ENCODE measurements around the gene DHDH.
A peak's percentile ranks its signal among the peaks of the same experiment; 100 is the strongest.

Gene DHDH

DNA sequence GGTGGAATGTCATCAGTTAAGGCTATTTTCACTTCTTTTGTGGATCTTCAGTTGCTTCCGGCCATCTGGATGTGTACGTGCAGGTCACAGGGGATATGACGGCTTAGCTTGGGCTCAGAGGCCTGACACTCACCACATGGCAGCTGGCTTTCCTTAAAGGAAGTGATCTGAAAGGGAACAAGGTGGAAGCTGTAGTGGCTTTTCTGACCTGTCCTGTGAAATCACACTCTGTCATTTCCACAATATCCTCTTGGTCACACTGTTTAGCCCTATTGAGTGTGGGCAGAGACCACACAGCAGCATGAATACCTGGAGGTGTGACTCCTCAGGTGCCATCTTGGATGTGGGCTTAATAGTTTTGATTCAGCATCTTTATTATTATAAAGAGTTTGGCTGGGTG lies 16.7 kb downstream of the DHDH start:
- DNase-seq (ENCODE audit: low read depth in 2 of 2), result no peak

DNA sequence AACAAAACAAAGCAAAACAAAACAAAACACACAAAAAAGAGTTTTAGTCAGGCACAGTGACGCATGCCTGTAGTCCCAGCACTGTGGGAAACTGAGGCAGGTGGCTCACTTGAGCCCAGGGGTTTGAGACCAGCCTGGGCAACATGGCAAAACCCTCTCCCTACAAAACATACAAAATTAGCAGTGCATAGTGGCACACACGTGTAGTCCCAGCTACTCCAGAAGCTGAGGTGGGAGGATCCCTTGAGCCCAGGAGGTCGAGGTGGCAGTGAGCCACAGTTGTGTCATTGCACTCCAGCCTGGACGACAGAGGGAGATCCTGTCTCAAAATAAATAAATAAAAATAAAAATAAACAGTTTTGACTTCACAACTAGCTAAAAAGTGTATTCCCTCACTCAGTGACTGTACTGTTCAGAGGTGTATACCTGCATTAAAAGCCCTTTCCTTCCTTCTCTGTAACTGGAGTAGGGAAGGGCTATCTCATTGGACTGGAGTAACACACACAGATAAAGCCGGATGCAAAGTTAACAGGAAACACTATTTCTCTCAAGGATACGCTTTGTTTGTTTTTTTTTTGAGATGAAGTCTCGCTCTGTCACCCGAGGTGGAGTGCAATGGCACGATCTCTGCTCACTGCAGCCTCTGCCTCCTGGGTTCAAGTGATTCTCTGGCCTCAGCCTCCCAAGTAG lies 17.5 kb downstream of the DHDH start:
- no peak for DNase-seq (ENCODE audit: low read depth in 2 of 2)

GRCh38 chr19:48953141-48953540 lies 19.6 kb downstream of the DHDH start:
- DNase-seq (ENCODE audit: low read depth in 2 of 2), result no peak

DNA sequence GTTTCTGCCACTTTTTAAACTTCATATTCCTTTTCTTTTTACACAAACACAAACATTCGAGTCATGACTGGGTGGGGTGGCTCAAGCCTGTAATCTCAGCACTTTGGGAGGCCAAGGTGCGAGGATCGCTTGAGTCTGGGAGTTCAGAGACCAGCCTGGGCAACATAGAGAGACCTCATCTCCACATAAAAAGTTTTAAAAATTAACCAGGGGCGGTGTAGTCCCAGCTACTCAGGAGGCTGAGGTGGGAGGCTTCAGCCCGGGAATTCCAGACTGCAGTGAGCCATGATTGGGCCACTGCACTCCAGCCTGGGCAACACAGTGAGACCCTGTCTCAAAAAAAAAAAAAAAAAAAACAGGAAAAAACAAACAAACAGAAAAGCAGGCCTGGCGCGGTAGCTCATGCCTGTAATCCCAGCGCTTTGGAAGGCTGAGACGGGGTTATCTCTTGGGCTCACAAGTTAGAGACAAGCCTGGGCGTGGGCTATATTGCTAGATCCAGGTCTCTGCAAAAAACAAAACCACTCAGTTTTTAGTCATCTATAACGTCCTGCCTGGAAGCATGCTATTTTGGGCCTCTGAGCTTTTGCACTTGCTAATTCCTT lies 20.6 kb downstream of the DHDH start:
- no peak for DNase-seq (ENCODE audit: low read depth in 2 of 2)

DNA sequence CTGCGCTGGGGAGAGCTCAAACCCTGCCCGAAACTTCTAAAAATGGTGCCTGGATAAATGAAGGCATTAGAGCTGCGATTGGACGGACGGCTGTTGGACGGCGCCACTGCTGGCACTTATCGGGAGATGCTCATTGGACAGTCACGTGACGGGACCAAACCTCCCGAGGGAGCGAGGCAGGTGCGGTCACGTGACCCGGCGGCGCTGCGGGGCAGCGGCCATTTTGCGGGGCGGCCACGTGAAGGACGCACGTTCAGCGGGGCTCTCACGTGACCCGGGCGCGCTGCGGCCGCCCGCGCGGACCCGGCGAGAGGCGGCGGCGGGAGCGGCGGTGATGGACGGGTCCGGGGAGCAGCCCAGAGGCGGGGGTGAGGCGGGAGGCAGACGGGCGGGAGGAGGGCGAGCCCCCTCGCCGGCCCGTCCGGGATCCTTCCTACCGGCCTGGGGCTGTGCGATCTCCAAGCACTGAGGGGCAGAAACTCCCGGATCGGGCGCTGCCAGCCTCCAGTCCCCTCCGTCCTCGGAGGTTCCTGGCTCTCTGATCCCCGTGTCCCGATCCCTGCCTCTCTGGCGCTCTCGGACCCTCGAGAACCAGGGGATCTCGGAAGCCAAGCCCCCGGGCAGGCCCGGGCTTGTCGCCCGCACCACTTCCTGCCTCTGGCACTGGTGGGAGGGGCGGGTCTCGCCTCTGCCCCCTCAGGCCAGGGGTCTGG lies 21.3 kb downstream of the DHDH start, which contains the start of gene BAX:
Gene BAX, plus strand, starts transcription at position 281 of the 713 bp plus-strand sequence. Its CDS starts 54 bp downstream, at position 335.
- peak; percentile 89 to 97 for DNase-seq (ENCODE audit: low read depth in 2 of 2)

DNA sequence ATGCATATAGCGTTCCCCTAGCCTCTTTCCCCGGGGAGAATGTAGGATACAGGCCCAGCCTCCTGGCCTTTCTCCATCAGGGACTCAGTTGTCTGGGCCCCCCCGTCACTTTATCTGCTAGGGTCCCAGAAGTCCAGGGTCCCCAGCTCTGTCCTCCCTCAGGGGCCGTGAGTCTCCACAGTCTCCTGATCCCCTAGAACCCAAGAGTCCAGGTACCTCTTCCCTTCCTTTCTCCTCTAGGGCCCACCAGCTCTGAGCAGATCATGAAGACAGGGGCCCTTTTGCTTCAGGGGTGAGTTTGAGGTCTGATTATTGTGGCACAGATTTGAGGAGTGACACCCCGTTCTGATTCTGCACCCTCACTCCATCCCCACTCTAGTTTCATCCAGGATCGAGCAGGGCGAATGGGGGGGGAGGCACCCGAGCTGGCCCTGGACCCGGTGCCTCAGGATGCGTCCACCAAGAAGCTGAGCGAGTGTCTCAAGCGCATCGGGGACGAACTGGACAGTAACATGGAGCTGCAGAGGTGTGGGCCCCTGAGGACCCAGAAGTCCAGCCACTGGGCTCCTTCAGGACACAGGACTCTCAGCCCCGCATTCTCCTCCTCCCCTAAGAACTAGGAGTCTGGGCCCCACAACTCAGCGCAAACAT lies 21.9 kb downstream of the DHDH start:
- no peak for DNase-seq (ENCODE audit: low read depth in 2 of 2)

DNA sequence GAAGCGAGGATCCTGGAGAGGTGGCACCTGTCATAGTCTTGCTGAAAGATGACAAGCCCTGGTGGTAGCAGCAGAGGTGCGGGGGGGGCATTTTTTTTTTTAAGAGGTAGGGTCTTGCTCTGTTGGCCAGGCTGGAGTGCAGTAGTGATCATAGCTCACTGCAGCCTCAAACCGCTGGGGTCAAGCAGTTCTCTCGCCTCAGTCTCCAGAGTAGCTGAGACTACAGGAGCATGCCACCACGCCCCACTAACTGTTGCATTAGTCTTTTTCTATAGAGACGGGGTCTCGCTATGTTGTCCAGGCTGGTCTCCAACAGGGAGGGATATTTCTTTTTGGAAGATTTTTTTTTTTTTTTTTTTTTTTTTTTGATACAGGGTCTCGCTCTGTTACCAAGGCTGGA lies 24.5 kb downstream of the DHDH start:
- DNase-seq (ENCODE audit: low read depth in 2 of 2), result no peak

GRCh38 chr19:48959341-48960239 lies 26.1 kb downstream of the DHDH start:
- no peak for DNase-seq (ENCODE audit: low read depth in 2 of 2)

- no peak for DNase-seq (ENCODE audit: low read depth in 2 of 2)
Observed at GRCh38 chr19:48961051-48961649, 27.7 kb downstream of the DHDH start.

- DNase-seq (ENCODE audit: low read depth in 2 of 2), result no peak
Observed at GRCh38 chr19:48961673-48962028, 28.2 kb downstream of the DHDH start.

DNA sequence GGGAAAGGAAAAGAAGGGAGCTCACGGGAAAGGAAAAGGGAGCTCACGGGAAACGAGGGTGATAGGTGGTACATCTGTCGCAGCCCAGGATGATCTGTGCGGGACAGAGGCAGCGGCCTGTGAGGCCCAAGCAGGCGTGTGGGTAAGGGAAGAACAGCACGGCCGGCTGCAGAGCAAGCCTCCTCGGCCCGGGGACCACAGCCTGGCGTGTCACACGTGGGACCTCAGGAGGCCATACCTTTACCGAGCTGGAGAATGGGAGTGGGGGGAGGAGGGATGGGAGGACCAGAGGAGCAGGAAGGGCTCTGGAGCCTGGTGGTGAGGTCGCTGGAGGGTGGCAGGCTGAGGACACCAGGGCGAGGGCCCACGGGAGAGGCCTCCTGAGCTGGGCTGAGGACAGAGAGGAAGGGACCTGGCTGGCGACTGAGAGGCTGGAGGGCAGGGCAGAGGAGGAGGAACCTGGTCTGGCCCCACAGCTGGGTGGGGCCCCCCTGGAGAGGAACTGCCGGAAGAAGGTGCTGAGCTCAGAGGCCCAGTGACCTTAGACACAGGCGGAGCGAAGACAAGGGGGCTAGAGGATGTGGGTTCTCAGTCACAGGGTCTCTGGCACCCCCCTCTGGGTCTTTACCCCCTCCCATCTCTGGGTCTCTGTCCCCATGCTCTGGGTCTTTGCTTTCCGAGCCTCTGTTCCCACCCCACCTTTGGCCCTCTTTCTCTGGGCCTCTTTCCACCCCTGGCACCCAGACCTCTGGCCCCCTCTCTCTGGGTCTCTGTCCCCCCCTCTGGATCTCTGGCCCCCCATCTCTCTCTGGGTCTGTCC lies 28.7 kb downstream of the DHDH start:
- DNase-seq (ENCODE audit: low read depth in 2 of 2), result no peak

GRCh38 chr19:48962849-48963165 lies 29.3 kb downstream of the DHDH start:
- DNase-seq (ENCODE audit: low read depth in 2 of 2), result no peak

DNA sequence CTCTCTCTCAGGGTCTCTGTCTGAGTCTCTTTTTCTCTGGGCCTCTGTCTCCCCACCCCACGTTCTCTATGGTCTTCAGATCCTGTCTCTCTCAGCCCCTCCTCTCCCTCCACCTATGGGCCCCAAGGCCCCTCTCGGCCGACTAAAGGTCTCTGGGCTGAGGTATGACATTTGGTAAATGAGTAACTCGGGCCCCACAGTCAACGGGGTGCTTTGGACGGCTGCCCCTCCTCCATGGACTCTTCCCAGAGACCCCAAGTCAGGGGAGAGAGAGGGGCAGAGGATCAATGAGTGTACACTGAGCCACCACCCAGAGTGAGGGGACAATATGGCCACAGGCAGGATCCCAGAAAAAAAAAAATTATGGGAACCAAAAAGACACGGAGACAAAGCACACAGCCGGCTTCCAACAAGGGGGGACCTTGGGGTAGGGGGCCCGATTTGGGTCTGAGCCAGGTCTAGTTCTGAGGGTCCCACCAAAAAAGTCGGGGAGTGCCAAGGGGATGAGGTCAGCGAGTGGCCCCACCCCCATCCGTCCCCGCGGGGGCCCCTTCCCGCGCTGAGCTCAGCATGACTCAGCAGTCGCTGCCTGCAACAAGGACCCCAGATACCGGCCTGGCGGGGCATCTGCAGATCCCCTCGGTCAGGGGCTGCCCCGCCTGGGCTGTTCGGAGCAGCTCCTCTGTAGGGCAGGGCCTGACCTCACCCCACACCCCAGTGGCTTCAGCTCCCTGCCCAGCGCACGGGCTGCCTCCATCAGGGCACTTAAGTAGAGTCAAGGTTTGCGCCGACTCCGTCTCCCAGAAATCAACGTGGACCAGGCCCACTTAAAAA lies 30.1 kb downstream of the DHDH start:
- DNase-seq (ENCODE audit: low read depth in 2 of 2), result peak; percentile 51 to 59

- DNase-seq (ENCODE audit: low read depth in 2 of 2), result no peak
Observed at GRCh38 chr19:48964205-48965039, 30.9 kb downstream of the DHDH start.

DNA sequence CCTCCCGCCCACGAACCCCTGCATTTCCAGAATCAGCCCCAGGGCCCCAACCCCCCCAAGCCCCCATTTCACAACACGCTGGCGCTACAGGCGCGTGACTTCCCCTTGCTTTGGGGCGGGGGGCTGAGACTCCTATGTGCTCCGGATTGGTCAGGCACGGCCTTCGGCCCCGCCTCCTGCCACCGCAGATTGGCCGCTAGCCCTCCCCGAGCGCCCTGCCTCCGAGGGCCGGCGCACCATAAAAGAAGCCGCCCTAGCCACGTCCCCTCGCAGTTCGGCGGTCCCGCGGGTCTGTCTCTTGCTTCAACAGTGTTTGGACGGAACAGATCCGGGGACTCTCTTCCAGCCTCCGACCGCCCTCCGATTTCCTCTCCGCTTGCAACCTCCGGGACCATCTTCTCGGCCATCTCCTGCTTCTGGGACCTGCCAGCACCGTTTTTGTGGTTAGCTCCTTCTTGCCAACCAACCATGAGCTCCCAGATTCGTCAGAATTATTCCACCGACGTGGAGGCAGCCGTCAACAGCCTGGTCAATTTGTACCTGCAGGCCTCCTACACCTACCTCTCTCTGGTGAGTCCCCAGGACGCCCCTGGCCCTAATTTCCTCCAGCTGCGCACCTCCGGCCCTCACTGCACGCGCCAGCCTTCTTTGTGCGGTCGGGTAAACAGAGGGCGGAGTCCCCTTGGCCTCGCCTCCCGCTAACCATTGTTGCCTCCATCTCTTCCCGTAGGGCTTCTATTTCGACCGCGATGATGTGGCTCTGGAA lies 31.7 kb downstream of the DHDH start, which contains the start of gene FTL:
Gene FTL, plus strand, starts transcription at position 270 of the 766 bp plus-strand sequence. Its CDS starts 199 bp downstream, at position 469.
- peak; percentile 84 to 91 for DNase-seq (ENCODE audit: low read depth in 2 of 2)

- DNase-seq (ENCODE audit: low read depth in 2 of 2), result peak; percentile 83 to 90
Observed at GRCh38 chr19:48965806-48966540, 32.5 kb downstream of the DHDH start.

Data from stimulated activated CD4-positive, alpha-beta T cell treated with anti-CD3 and anti-CD28 coated beads, Interleukin-12 subunit alpha, Interleukin-12 subunit beta, amount 100 ng/mL, for 24 hours (primary cell).